GM21447 (cell line): ENCODE results near the gene INS.

Experiments used
- ATAC-seq: cut with Tn5 transposase; IDR thresholded peaks from one replicate; pipeline ENCODE4 v1.9.1; 2021; ENCODE audit not compliant: unreplicated experiment

The INS gene

DNA sequence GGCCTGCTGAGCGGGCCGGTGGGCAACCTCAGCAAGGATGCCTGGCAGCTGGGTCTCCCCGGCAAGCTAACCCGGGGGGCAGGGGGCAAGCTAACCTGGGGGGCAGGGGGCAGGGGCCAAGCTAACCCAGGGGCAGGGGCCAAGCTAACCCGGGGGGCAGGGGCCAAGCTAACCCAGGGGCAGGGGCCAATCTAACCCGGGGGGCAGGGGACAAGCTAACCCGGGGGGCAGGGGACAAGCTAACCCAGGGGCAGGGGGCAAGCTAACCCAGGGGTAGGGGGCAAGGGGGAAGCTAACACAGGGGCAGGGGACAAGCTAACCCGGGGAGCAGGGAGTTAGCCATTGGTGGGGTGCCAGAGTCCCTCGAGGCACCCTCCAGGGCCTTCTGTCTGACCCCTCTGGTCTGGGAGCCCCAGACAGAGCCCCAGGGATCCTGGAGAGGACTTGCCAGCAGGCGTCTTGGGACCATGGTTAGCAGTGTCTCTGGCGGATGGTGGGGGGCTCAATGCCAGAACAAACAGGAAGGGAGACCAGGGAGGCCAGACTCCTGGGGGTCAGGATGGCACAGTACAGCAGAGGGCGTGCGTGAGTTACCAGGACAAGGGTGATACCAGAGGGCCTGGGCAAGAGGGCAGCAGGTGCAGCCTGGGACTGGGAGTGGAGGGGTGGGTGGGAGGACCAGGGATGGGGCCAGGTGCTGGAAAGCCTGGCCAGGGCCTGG is 37.9 kb downstream of the INS start:
- ATAC-seq, result no peak

GRCh38 chr11:2122222-2122906 is 38.6 kb downstream of the INS start:
- no peak for ATAC-seq

- no peak for ATAC-seq
Observed at GRCh38 chr11:2121227-2122130, 39.5 kb downstream of the INS start.

DNA sequence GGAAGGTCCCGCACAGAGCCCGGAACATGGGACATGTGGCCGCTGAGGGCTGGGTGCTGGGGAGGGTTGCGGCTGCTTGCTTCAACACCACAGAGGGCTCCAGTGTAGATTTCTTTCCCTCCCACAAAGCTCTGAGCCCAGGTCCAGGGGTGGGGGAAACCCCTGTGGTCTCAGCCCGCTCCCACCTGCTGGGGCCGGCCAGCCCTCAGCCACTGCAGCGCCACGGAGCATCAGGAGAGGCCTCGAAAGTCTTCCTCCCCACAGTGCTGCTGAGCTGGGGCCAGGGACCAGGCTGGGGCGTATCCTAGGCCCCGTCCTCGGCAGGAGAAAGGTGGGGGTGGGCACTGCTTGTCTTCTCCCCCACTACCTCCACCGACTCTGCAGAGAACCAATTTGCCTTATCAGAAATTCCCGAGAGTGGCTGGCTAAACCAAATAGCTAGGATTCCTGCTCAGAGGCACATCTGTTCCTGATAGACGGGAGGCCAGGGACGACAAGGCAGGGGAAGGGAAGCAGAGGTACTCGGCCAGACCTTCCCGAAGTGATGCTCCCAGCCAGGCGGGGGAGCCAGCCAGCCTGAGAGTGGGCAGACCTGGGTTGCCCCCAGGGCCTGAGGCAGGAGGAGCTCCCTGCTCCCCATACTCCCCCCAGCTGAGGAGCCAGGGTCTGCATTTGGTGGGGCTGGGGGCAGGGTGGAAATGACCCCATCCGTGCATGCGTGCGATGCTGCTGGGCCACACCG is 40.5 kb downstream of the INS start:
- no peak for ATAC-seq

GRCh38 chr11:2118677-2119076 is 42.3 kb downstream of the INS start:
- no peak for ATAC-seq

GRCh38 chr11:2116680-2117079 is 44.3 kb downstream of the INS start:
- ATAC-seq, result no peak

DNA sequence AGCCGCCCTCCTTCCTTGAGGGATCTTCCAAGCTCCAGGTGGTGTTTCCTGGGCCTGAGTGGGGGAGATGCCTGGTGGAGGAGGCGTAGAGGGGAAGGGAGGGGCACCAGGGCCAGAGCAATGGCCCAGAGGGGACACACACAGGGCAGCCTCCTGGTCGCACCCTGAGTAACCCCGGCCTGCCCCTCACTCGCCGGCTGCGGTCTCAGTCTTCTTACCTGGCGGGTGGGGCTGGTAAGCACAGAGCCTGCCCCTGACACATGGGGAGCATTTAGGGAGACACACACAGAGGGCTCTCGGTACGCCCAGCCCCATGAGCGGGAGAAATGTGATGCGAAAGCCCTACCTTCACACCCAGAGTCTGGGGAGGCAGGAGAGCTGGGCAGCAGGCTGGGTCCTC is 45.7 kb downstream of the INS start:
- no peak for ATAC-seq

DNA sequence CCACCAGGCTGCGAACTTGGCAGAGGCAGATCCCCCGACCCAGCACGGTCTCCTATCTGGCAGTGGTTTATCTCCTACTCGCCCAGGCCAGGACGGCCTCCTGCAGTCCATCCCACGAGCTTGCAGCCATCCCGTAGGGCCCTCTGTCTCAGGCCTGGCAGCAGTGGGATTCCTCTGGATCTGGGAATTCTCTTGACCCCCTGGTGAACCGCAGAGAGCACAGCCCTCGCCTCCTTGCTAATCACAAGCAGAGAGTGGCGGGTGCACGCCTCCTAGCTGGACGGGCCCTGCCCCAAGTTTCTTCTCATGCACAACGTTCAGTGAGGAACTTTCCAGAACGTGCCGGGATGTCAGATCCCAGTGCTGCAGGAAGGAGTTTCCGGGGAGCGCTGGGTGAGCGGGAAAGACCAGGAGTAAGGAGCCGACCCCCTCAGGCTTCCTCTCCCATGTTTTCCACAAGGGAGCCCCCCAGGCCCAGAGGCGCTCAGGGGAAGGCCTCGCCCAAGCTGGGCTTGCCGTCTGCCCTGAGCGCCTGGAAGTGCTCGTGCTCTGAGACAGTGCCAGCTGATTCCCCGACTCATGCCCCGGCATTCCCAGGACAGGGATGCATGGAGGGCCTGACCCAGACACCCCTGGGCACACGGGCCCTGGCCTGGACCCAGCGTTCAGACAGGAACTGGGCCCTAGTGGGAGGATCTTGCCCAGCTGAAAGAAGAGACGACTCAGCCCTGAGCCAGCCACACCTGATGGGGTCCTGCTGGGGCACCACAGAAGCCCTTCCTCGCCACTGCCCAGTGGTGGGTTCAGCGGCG is 46.4 kb downstream of the INS start:
- ATAC-seq, result no peak

- no peak for ATAC-seq
Observed at GRCh38 chr11:2113776-2114175, 47.2 kb downstream of the INS start.

- ATAC-seq, result no peak
Observed at GRCh38 chr11:2110521-2110920, 50.5 kb downstream of the INS start.
